Colon (tissue), 2 donors: ENCODE results near the gene ADAMTS2.

Experiments used
- FAIRE-seq: peaks from 2 replicates; lab custom pipeline; 2012; peaks lifted over from hg19 to GRCh38; lab: Jason Lieb, UNC
- donor health status: control.
- donor health status: control.

ADAMTS2 gene

DNA sequence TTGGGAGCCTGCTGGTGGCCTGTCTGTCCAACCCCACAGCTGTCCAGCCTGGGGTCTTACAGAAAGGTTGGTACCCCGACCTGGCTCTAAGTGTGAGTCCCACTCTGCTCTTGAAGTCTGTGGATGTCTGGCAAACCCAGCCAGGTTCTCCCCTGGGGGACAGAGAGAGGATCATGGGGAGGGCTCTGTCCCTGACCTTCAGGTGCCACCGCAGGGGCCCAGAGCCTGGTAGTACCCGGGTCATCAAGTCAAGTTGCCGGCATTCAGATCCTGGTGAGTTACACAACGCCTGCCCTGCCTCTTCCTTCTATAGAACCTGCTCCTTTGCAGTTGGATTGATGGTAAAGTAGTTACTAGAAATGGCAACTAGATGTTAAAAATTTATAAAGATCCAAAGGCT is 66.7 kb downstream of the ADAMTS2 start:
- no peak for FAIRE-seq

GRCh38 chr5:179278119-179278518 is 67.1 kb downstream of the ADAMTS2 start:
- FAIRE-seq, result no peak

DNA sequence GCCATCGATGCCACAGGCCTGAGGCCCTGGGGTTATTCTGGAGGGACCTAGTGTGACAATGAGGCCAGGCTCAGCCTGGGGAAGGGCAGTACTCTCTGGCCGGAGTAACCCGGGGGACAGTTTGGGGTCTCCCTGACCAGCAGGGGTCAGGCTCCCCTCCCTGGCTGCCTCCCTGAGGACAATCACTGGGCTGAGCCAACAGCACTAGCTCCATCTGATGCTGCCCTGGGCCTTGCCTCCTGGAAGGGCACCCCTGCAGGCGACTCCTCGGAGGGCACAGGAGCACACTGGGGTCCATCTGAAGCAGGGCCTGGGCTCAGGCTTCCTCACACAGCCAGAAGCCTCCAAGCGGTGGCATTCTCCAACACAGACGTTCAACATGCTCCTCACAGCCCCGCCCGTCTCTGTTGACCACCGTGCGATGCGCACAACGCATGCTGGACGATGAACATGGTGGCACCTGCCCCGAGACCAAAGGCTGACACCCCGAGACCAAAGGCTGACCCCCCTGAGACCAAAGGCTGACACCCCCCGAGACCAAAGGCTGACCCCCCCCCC is 68.3 kb downstream of the ADAMTS2 start:
- no peak for FAIRE-seq

GRCh38 chr5:179275941-179276837 is 69.1 kb downstream of the ADAMTS2 start:
- no peak for FAIRE-seq

- no peak for FAIRE-seq
Observed at GRCh38 chr5:179275381-179275878, 69.8 kb downstream of the ADAMTS2 start.

DNA sequence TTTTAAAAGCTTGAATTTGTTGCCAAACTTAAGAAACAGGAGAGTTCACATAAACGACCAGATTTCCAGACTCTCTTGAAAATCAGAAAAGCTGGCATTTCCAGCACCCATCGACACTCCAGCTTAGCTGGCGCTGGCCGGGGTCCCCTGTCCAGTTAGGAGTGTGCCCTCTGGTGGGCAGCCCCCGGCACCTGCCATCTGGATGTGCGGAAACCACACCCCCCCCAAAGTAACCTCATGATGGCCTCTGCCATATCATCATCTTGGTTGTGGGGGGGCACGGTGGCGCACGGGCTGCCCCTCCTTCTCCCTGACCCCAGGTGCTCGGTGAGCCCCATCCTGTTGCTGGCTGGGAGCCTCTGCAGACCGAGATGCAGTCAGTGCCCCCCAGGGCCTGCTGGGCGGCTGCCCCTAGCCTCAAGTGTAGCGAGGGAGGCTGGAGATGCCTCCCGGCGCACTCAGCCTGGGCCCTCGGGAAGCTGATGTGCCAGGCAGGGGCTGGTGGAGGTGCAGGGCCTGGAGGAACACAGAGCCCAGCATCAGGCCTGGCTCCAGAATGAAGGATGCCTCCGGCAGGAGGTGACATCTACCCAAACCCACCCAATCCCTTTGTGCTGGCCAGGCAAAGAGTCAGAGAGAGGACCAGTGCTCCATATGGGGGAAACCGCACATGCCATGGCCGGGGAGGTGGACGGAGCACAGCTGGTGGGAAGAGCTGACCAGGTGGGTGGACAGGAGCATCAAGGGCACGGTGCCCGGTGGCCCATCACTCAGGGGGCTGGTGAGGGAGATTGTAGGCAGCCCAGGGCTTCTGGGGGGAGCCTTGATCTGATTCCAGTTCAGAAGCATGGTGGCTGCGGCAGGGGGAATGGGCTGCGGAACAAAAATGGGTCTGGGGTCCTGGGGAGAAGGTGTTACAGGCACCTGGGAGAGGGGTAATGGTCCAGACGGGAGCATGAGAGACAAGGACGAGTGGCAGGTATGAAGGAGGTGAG is 70.6 kb downstream of the ADAMTS2 start:
- FAIRE-seq, result no peak

DNA sequence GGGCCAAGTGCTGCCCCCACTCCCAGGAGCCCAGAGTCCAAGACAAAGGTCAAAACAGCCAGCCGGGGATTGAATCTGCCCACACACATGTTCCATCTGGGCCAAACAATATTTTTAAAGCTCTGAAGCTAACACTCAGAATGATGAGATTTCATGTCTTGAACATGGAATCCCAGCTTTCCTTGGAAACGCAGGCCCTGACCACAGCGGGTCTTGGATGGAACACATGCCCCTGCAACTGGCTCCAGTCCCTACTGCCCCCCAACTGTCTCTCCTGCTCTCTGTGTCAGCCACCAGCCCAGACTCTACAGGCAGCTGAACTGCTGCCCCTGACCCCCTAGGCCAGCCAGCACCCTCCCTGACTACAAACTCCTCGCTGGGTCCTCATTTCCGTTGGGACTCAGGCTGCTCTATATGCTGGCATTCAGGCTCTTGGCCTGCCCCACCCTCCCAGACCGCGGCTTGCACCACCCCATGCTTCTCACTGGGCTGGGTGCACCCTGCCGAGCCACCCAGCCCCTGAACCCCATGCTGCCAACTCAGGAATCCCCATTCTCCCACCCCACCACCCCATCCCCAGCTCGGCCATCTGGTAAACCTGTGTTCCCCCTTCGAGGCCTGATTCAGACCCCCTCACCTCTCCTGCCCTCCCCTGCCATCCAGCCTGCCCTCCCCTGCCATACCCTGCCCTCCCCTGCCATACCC is 71.7 kb downstream of the ADAMTS2 start:
- FAIRE-seq, result no peak

DNA sequence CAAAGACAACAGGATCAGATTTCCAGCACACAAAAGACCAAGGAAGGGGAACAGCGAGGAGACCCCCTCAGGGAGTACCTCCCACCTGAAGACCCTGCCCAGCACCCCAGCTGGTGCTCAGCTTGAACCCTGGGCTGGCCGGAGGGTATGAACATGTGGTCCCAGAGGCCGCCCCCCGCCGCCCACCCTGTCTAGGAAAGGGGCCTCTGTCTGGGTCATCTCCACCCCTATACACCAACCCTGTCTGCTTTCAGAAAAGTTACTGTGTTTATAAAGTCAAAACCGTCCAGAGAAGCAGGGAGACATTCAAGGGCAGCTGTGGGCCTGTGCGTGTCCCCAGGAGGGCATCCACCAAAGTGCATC is 72.2 kb downstream of the ADAMTS2 start:
- FAIRE-seq, result no peak

DNA sequence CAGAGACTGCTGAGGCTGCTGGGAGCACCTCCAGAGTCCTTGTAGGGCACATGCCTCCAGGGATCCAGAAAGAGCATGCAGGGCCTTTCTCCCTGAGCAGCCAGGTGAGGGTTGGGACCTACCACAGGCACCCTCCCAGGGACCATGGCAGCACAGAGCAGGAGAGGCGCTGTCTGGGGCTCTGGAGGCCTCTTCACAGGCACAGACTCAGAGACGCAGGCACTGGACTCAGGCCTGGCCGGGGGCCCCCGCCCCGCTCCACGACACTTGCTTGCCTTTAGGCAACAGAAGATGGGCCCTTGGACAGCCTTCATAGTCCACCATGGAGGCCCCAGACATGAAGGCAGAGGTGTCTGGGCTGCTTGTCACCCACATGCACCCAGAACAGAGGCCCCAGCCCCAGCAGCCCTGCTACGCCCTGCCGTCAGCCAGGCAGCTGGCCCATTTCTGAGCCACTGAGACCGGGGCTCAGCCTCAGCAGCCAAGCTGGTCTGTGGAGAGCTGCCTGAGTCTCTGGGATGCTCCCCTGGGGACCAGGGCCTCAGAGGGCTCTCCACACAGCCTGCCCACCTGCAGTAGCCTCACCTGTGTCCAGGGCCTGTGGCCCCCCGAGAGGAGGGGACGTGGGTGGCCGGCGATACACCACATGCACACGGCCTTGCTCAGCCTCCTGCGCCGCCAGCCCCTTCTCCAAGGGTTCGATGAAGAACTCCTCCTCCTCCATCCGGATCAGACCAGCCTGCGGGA is 72.8 kb downstream of the ADAMTS2 start:
- no peak for FAIRE-seq

- FAIRE-seq, result no peak
Observed at GRCh38 chr5:179271821-179272325, 73.4 kb downstream of the ADAMTS2 start.

- no peak for FAIRE-seq
Observed at GRCh38 chr5:179271428-179271734, 73.9 kb downstream of the ADAMTS2 start.

DNA sequence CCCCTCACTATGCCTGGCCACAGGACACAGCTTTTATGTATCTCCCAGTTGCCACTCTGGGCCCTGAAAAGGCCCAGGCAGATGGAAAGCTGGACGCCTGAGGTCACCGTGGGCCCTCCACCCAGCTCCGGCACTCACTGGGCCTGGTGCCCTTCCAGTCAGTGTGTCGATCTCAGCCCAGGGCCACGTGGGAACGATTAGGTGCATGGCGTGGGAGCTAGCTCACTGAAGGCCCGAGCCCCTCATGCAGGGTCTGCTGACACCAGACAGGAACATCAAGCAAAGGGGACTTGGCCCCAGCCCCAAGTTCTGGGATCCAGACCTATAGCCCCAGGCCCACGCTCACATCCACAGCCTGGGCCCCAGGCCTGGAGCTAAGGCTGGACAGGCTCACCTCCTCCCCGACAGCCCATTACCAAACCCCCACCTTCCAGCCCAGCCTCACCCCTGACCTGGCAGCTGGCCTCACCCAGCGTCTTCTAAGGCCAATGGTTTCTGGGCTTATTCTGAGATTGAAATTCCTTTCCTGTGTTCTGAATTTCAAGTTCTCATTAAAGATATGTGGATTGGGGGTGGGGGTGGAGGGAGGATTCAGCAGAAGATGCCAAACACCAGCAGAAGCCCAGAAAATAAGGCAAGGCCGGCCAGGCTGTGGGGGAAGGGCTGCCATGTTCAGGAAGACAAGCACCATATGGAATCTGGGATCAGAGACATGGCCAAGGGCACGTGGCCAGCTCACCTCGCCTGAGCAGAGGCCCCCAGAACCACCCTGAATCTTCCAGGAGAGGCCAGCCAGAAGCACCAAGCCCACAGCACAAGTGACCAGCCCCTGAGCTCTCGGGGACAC is 74.5 kb downstream of the ADAMTS2 start:
- FAIRE-seq, result no peak

- FAIRE-seq, result no peak
Observed at GRCh38 chr5:179269781-179270543, 75.3 kb downstream of the ADAMTS2 start.

- no peak for FAIRE-seq
Observed at GRCh38 chr5:179268966-179269693, 76.1 kb downstream of the ADAMTS2 start.

- no peak for FAIRE-seq
Observed at GRCh38 chr5:179268399-179268952, 76.8 kb downstream of the ADAMTS2 start.

DNA sequence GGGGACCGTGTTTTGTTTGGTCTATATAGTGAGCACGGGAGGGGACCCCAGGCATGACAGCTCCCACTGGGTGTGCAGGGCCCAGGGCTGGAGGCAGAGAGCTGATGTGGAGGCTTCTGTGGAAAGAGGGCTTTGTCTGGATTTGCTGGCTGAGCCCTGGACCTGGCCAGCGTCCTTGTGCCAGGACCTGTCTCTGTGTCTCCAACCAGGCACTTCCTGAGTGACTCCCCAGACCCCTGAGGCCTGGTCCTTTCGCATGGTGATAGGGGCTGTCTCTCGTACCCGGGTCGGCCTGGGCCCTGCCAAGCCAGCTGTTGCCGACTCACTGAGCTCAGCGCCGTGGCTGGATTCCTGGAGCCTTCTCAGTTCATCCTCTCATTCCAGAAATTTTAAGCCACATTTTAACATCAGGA is 77.6 kb downstream of the ADAMTS2 start:
- FAIRE-seq, result no peak

DNA sequence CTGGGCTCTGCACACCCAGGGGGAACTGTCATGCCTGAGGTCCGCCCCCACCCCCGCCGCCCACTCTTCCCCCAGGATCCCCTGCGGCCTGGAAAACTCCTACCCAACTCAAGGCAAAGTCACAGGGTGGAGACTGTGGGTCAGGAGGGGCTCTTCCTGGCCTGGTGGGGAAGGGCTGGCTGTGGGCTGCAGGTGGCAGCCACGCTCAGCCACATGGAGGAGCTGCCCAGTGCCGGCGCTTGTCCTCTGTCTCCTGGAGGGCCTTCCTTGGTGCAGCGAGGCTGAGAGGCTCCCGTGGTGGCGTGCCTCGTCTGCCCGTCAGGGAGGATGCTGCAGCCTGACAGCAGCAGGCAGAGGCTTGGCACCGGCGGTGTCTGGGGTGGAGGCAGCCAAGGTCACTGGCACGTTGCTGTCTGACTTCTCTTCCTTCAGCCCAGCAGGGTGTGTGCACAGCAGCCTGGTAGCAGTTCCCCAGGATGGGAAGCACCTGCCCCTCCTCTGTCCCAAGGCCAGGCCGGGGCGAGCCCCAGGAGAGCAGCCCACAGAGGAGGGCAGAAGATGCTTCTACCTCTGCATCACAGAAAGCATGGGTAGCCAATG is 78.1 kb downstream of the ADAMTS2 start:
- no peak for FAIRE-seq
